Naive B cell (primary cell): ENCODE data around the gene HRC. TPM values are rescaled to one million over a fixed set of nuclear protein-coding genes. Genes with fewer than 3 reads are reported as not detected.
A peak's percentile ranks its signal among the peaks of the same experiment; 100 is the strongest.

Source experiments
- ATAC-seq, 2 donors: fragments of 150-1000 bp; cut with Tn5 transposase; 2 replicates each; pipeline ENCODE4 v1.10.0; 2021; ENCODE audit warnings: low read depth in 2 of 2, mild to moderate bottlenecking in 2 of 2, moderate library complexity in 2 of 2
- DNase-seq: peaks from one replicate; pipeline ENCODE4 v3.0.0; 2022
- H3K27ac Mint-ChIP-seq, 6 donors: one replicate each; pipeline ENCODE4 v1.8.0; 2020 to 2022; ENCODE audit warnings: mild to moderate bottlenecking in 6 of 6, mixed read lengths in 6 of 6, moderate library complexity in 5 of 6, inconsistent platforms in 2 of 6
- H3K27me3 Mint-ChIP-seq, 3 donors: one replicate each; pipeline ENCODE4 v1.8.0; 2021 to 2022; ENCODE audit warnings: mixed read lengths in 3 of 3, mild to moderate bottlenecking in 1 of 3
- H3K36me3 Mint-ChIP-seq, 2 donors: one replicate each; pipeline ENCODE4 v1.8.0; 2020 to 2022; ENCODE audit warnings: mixed read lengths in 2 of 2, inconsistent platforms in 1 of 2, mild to moderate bottlenecking in 1 of 2
- H3K4me1 Mint-ChIP-seq, 3 donors: one replicate each; pipeline ENCODE4 v1.8.0; 2020 to 2022; ENCODE audit warnings: mixed read lengths in 3 of 3, inconsistent platforms in 1 of 3, mild to moderate bottlenecking in 1 of 3, moderate library complexity in 1 of 3
- H3K4me3 Mint-ChIP-seq, 8 donors: one replicate each; pipeline ENCODE4 v1.8.0; 2020 to 2022; ENCODE audit warnings: mild to moderate bottlenecking in 8 of 8, mixed read lengths in 8 of 8, moderate library complexity in 8 of 8, inconsistent platforms in 2 of 8
- H3K9me3 Mint-ChIP-seq, 7 donors: one replicate each; pipeline ENCODE4 v1.8.0; 2020 to 2022; ENCODE audit warnings: mixed read lengths in 7 of 7, mild to moderate bottlenecking in 5 of 7, inconsistent platforms in 2 of 7, moderate library complexity in 1 of 7
- polyA plus RNA-seq, 6 donors: library from polyadenylated mRNA; unstranded; fragments of 300-500 nt; fragmentation: Illumina TruSeq; gene quantifications; one replicate each; pipeline ENCODE4 v1.2.3, GENCODE V29; 2021; ENCODE audit warnings: low read depth in 6 of 6

Gene HRC
- polyA plus RNA-seq, 6 donors from 2014 or later, result not detected

GRCh38 chr19:49142866-49143335 lies 12.3 kb downstream of the HRC start:
- H3K27ac Mint-ChIP-seq, result peak overlapping the region in 1 of 6 donors; percentile 32
- peaks cover 40 to 60% (median 58%) of the 10 kb centered on the region in 3 donors for H3K27me3 Mint-ChIP-seq
- ATAC-seq, result peak; percentile 77 to 80
- peak; percentile 51 for DNase-seq
- H3K4me1 Mint-ChIP-seq, result peaks cover 17 to 25% (median 25%) of the 10 kb centered on the region in 3 donors
- peak overlapping the region in 7 of 8 donors; percentile 63 to 87 (median 80) for H3K4me3 Mint-ChIP-seq
- H3K9me3 Mint-ChIP-seq, result peaks cover 0 to 4% (median 0%) of the 10 kb centered on the region in 7 donors
- peaks cover 0 to under 1% of the 10 kb centered on the region in 2 donors for H3K36me3 Mint-ChIP-seq

- ATAC-seq (no peak), DNase-seq (no peak)
- Mint-ChIP-seq H3K36me3 (peaks cover 0 to 12% of the 10 kb centered on the region in 2 donors), H3K27ac (peak overlapping the region in 1 of 6 donors; percentile 96), H3K27me3 (peaks cover 34 to 57% (median 57%) of the 10 kb centered on the region in 3 donors), H3K4me1 (peaks cover 21 to 24% (median 23%) of the 10 kb centered on the region in 3 donors), H3K4me3 (peak overlapping the region in 3 of 8 donors; percentile 19 to 66 (median 20)), H3K9me3 (peaks cover 0 to 4% (median 0%) of the 10 kb centered on the region in 7 donors)
Observed at GRCh38 chr19:49141352-49141751, 13.8 kb downstream of the HRC start.

GRCh38 chr19:49140951-49141350 lies 14.2 kb downstream of the HRC start:
- ATAC-seq, result no peak
- Mint-ChIP-seq H3K27ac (peak overlapping the region in 1 of 6 donors; percentile 96), H3K27me3 (peaks cover 30 to 57% (median 55%) of the 10 kb centered on the region in 3 donors)

GRCh38 chr19:49136771-49137171 lies 18.4 kb downstream of the HRC start:
- Mint-ChIP-seq H3K4me3 (peak overlapping the region in 1 of 8 donors; percentile 43), H3K27ac (no peak overlapping the region), H3K4me1 (peaks cover 16 to 20% (median 17%) of the 10 kb centered on the region in 3 donors), H3K27me3 (peaks cover 16 to 62% (median 48%) of the 10 kb centered on the region in 3 donors), H3K9me3 (peaks cover 0 to 4% (median 0%) of the 10 kb centered on the region in 7 donors), H3K36me3 (peaks cover 0 to 12% of the 10 kb centered on the region in 2 donors)
- DNase-seq (no peak), ATAC-seq (no peak)

More at GRCh38 chr19:49140951-49141350, 14.2 kb downstream of the HRC start:
- peak overlapping the region in 1 of 8 donors; percentile 19 for H3K4me3 Mint-ChIP-seq
- peaks cover 18 to 24% (median 22%) of the 10 kb centered on the region in 3 donors for H3K4me1 Mint-ChIP-seq
- no peak for DNase-seq
- H3K36me3 Mint-ChIP-seq, result peaks cover 0 to 12% of the 10 kb centered on the region in 2 donors
- H3K9me3 Mint-ChIP-seq, result peaks cover 0 to 4% (median 0%) of the 10 kb centered on the region in 7 donors

GRCh38 chr19:49135686-49136085 lies 19.5 kb downstream of the HRC start:
- peaks cover 0 to 3% (median 0%) of the 10 kb centered on the region in 7 donors for H3K9me3 Mint-ChIP-seq
- no peak overlapping the region for H3K27ac Mint-ChIP-seq
- H3K27me3 Mint-ChIP-seq, result peaks cover 11 to 56% (median 40%) of the 10 kb centered on the region in 3 donors
- ATAC-seq (no peak), DNase-seq (no peak)
- H3K4me3 Mint-ChIP-seq, result peak overlapping the region in 1 of 8 donors; percentile 37
- H3K36me3 Mint-ChIP-seq, result peaks cover 0 to 12% of the 10 kb centered on the region in 2 donors
- peaks cover 16 to 20% (median 17%) of the 10 kb centered on the region in 3 donors for H3K4me1 Mint-ChIP-seq

GRCh38 chr19:49133621-49134454 lies 21.4 kb downstream of the HRC start:
- peak; percentile 59 to 68 for ATAC-seq
- H3K9me3 Mint-ChIP-seq, result peaks cover 0 to 4% (median 0%) of the 10 kb centered on the region in 7 donors
- peaks cover 0 to 12% of the 10 kb centered on the region in 2 donors for H3K36me3 Mint-ChIP-seq
- peaks cover 22 to 26% (median 24%) of the 10 kb centered on the region in 3 donors for H3K4me1 Mint-ChIP-seq
- DNase-seq, result no peak
- H3K27ac Mint-ChIP-seq, result no peak overlapping the region
- peak overlapping the region; percentile 32 to 78 (median 54) for H3K4me3 Mint-ChIP-seq
- H3K27me3 Mint-ChIP-seq, result peaks cover 11 to 51% (median 51%) of the 10 kb centered on the region in 3 donors

- Mint-ChIP-seq H3K36me3 (peaks cover 0 to 12% of the 10 kb centered on the region in 2 donors), H3K27me3 (peaks cover 11 to 54% (median 53%) of the 10 kb centered on the region in 3 donors), H3K4me1 (peaks cover 29 to 34% (median 32%) of the 10 kb centered on the region in 3 donors), H3K4me3 (peak overlapping the region in 7 of 8 donors; percentile 24 to 78 (median 55)), H3K27ac (peak overlapping the region in 1 of 6 donors; percentile 36), H3K9me3 (peaks cover 0 to 8% (median 0%) of the 10 kb centered on the region in 7 donors)
- DNase-seq, result no peak
- peak; percentile 29 to 37 for ATAC-seq
Observed at GRCh38 chr19:49132974-49133609, 22.1 kb downstream of the HRC start.

- Mint-ChIP-seq H3K27me3 (peaks cover 0 to 32% (median 32%) of the 10 kb centered on the region in 3 donors), H3K4me3 (peak overlapping the region in 1 of 8 donors; percentile 33), H3K9me3 (peaks cover 0 to 8% (median 0%) of the 10 kb centered on the region in 7 donors), H3K4me1 (peaks cover 27 to 33% (median 30%) of the 10 kb centered on the region in 3 donors), H3K27ac (no peak overlapping the region), H3K36me3 (no peaks in the 10 kb centered on the region)
- no peak for DNase-seq
- ATAC-seq, result no peak
Observed at GRCh38 chr19:49130325-49130724, 24.9 kb downstream of the HRC start.

- Mint-ChIP-seq H3K9me3 (peaks cover 0 to 8% (median 0%) of the 10 kb centered on the region in 7 donors), H3K27me3 (peaks cover 0 to 25% (median 22%) of the 10 kb centered on the region in 3 donors), H3K4me3 (peak overlapping the region in 5 of 8 donors; percentile 3 to 91 (median 79)), H3K36me3 (no peaks in the 10 kb centered on the region), H3K27ac (peak overlapping the region in 1 of 6 donors; percentile 73), H3K4me1 (peaks cover 23 to 33% (median 28%) of the 10 kb centered on the region in 3 donors)
- no peak for ATAC-seq
- no peak for DNase-seq
Observed at GRCh38 chr19:49129238-49129583, 26.0 kb downstream of the HRC start.

GRCh38 chr19:49128545-49129237 lies 26.5 kb downstream of the HRC start:
- H3K4me3 Mint-ChIP-seq, result peak overlapping the region in 7 of 8 donors; percentile 72 to 91 (median 87)
- ATAC-seq (no peak), DNase-seq (no peak)
- peaks cover 0 to 20% (median 17%) of the 10 kb centered on the region in 3 donors for H3K27me3 Mint-ChIP-seq
- H3K36me3 Mint-ChIP-seq, result no peaks in the 10 kb centered on the region
- peak overlapping the region in 4 of 6 donors; percentile 17 to 94 (median 80) for H3K27ac Mint-ChIP-seq
- peaks cover 0 to 8% (median 0%) of the 10 kb centered on the region in 7 donors for H3K9me3 Mint-ChIP-seq
- H3K4me1 Mint-ChIP-seq, result peaks cover 21 to 29% (median 23%) of the 10 kb centered on the region in 3 donors

GRCh38 chr19:49127674-49128544 lies 27.3 kb downstream of the HRC start:
- H3K27me3 Mint-ChIP-seq, result peaks cover 0 to 15% (median 9%) of the 10 kb centered on the region in 3 donors
- no peaks in the 10 kb centered on the region for H3K36me3 Mint-ChIP-seq
- peaks cover 17 to 21% (median 18%) of the 10 kb centered on the region in 3 donors for H3K4me1 Mint-ChIP-seq
- peak; percentile 90 for DNase-seq
- peak overlapping the region; percentile 75 to 92 (median 88) for H3K4me3 Mint-ChIP-seq
- H3K9me3 Mint-ChIP-seq, result peaks cover 0 to 8% (median 0%) of the 10 kb centered on the region in 7 donors
- ATAC-seq, result peak; percentile 89 to 90
- peak overlapping the region; percentile 17 to 94 (median 88) for H3K27ac Mint-ChIP-seq
